Effector CD4-positive, alpha-beta T cell (primary cell): ENCODE data around the gene THSD7A.
"Not testable (repeated sequence)": the region's sequence is repeated elsewhere in the genome, so short reads cannot be mapped to it uniquely, and the experiment has no call there.

Source experiments
- DNase-seq: peaks from one replicate; pipeline ENCODE4 v3.0.0-alpha.2; 2020

The THSD7A gene

GRCh38 chr7:11443934-11444333 is 388.1 kb downstream of the THSD7A start:
- DNase-seq: not testable (repeated sequence)

DNA sequence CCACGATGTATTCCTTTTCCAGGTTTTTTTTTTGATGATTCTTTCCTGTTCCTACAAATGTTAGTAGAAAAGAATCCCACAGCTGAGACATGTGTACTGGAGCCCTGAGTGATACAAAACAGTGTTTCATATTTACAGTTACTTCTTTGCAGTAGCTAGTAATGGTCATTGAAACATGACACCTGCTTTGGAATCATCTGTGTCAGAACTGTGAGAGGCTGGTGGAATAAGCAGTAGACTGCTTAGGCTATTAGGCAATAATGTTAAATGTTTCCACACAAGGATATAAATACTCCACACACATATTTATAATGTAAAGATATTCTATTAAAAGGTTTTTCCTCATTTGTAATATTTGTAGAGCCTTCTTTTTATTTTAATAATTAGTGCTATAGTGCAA is 394.0 kb downstream of the THSD7A start:
- no peak for DNase-seq

DNA sequence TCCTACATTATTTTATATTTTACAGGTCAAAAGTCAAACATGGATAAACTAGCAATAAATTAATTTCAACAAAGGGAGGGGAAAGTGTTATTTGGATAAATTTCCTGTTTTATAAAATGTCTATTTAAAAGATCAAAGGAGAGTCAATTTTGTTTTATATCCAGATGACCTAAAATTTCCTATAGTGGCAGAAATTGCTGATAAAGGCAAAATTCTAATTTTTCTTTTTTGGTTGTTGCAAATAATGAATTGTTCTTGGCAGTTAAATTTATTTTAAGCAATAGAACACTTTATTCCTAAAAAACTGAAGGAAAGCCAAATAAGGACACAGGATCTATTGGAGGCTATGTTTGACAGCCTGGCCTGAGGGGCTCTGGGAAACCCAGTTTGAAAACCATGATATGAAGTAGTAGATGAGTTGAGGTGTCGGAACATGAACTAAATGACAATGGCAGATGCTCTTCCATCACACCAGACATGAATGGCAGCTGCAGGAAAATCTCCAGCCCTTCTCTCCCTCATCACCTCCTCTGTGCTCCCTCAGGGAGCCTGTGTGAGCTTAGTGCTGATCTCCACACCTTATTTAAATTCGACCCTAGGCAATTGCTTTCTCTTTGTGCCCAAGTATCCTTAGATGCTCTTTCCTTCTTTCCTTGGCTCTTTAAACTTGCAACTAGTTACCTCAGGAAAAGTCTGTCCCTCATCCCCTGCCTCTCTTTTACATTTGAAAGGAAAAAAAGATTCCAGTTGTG is 395.0 kb downstream of the THSD7A start:
- no peak for DNase-seq

GRCh38 chr7:11436316-11436715 is 395.7 kb downstream of the THSD7A start:
- DNase-seq: no peak

GRCh38 chr7:11434366-11434765 is 397.6 kb downstream of the THSD7A start:
- DNase-seq: no peak

DNA sequence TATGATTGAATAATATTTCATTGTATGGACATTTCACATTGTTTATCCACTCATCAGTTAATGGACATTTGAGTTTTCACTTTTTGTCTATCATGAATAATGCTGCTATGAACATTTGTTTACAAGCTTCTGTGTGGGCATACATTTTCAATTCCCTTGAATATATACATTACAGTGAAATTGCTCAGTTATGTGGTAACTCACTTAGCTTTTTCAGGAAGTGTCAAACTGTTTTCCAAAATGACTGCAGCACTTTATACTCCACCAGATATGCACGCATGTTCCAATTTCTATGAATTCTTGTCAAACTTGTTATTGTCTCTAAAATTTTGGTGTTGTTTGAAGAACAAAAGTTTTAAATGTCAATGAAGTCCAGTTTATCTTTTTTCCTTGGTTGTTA is 401.2 kb downstream of the THSD7A start:
- DNase-seq: no peak

- no peak for DNase-seq
Observed at GRCh38 chr7:11430112-11430511, 401.9 kb downstream of the THSD7A start.

GRCh38 chr7:11428877-11429581 is 403.0 kb downstream of the THSD7A start:
- no peak for DNase-seq

DNA sequence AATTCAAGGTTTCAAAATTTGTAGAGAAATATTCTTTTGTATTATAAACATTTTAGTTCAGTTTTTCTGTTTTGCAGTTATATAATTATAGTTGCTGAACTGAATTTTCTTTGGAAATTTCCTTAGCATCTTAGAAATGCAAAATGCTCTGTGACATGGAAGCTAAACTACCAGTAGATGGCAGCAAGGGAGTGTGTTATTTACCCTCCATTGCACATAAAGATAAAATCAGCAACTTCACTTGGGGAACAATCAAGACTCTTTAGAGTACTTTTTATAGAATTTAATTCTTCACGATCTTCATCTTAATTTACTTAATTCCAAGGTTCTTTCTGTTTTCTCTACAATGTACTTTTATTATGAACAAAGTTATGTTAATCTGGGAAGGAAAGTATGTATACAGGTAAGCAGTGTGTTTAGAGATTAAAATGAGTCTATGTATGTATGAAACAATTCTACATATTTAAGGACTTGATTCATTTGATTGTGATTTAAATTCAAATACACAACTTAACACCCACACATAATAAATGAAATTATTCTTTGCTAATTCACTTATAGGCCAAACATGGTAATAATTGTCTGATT is 404.2 kb downstream of the THSD7A start:
- DNase-seq: no peak

DNA sequence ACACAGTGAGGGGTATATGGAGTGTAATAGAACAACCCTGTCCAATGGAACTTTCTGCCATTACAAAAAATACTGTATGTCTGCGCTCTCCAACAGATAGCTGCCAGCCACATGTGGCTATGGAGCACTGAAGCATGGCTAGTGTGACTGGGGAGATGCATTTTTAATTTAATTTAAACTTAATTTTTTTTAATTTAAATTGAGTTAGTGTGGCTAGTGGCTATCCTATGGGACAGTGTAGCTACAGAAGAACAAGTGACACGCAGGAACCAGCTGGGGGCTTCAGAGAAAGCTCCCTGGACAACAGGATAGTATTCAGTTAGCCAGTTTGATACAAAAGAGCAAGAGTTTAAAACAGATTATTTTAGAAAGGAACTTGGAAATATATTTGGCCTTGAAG is 408.0 kb downstream of the THSD7A start:
- DNase-seq: no peak

- no peak for DNase-seq
Observed at GRCh38 chr7:11420049-11420448, 411.9 kb downstream of the THSD7A start.

GRCh38 chr7:11416641-11417458 is 415.1 kb downstream of the THSD7A start:
- no peak for DNase-seq

- no peak for DNase-seq
Observed at GRCh38 chr7:11415101-11415500, 416.9 kb downstream of the THSD7A start.

GRCh38 chr7:11413901-11414300 is 418.1 kb downstream of the THSD7A start:
- DNase-seq: no peak

DNA sequence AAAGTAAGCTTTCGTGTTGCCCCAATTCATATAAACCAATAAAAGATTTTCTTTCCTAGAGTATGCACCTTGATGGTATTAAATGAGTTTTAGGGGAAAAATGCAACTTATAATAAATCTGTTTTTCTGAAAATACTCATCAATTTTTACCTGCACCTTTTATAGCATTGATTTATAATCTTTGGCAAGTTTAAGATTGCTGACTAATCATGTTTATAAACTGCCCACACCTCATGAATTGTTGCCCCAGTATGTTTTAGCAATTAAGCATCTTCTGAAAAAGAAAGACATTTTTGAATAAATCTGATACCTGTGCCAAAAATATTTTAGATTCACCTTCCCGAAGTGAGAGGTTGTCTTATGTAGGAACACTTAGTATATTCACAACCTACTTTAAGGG is 420.0 kb downstream of the THSD7A start:
- no peak for DNase-seq

- no peak for DNase-seq
Observed at GRCh38 chr7:11410656-11411644, 421.0 kb downstream of the THSD7A start.

DNA sequence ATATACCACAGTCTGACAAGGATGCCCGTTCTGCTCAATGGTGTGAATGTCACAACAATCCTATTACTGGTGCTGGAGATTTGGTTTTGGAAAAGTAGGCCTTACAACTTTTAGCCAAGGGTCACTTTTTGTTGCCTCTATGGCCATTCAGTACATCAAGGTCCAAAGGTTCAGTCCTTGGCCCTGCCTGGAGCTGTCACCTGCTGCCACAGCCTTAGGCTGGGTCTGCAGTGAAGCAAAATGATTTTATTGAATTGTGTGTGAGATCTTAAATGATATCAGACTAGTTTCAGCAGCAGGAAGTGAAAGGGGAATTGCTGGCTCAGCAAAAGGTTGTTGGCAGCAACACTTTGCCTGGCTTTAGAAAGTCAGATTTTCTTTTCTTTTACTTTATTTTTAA is 427.6 kb downstream of the THSD7A start:
- no peak for DNase-seq

DNA sequence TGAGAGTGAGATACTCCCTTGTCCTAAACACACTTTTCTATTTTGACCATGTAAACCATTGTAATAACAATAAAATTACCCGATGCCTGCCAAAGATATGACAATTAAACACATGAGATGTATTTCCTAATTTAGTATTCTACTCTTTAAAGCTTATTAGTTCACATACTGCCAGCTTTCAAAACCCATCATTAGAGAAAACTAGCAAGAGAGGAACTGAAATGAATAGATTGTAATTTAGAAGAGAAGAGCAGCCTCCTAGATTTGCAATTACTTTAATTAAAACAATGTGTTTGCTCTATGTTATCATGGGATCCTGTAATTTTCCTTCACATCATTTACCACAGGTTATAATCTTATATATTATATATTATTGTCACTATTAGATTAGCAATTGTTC is 428.2 kb downstream of the THSD7A start:
- DNase-seq: no peak

DNA sequence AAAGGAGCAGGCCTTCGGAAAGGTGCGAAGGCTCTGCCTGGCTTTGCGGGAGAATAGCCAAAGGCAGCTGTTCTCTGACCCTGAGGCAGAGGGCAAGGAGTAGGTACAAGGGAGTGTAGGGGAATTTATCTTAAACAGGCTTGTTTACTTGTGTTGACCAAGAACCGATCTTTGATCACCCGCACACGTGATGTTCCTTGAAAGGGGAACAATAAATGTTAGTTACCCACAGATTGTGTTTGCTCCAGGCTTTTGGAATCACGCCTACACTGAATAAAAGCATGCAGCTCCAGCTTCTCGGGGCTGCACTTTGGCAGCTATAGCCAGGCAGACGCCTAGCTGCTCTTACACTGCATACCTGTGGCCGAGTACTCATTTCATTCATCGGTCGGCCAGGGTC is 437.6 kb downstream of the THSD7A start:
- no peak for DNase-seq

- no peak for DNase-seq
Observed at GRCh38 chr7:11379641-11380040, 452.4 kb downstream of the THSD7A start.

- DNase-seq: no peak
Observed at GRCh38 chr7:11376529-11376928, 455.5 kb downstream of the THSD7A start.

- no peak for DNase-seq
Observed at GRCh38 chr7:11374629-11375028, 457.4 kb downstream of the THSD7A start.
